PC-9 (cell line): Measurements from ENCODE around the gene SARS1.

Experiments
- EZH2 ChIP-seq: fragments of 200-600 bp; sonication (generic); IDR thresholded peaks from 2 replicates; pipeline ENCODE4 v1.8.0; 2017; ENCODE audit warnings: antibody characterized with exemption, low read depth
- TF ChIP-seq, protein P1 (sequence below): fragments of 200-600 bp; sonication (generic); conservative IDR thresholded peaks from 2 replicates; pipeline ENCODE4 v1.6.1; 2017; ENCODE audit warnings: mixed run types, antibody characterized with exemption, mild to moderate bottlenecking, moderate library complexity

- TF ChIP-seq, protein P1, sequence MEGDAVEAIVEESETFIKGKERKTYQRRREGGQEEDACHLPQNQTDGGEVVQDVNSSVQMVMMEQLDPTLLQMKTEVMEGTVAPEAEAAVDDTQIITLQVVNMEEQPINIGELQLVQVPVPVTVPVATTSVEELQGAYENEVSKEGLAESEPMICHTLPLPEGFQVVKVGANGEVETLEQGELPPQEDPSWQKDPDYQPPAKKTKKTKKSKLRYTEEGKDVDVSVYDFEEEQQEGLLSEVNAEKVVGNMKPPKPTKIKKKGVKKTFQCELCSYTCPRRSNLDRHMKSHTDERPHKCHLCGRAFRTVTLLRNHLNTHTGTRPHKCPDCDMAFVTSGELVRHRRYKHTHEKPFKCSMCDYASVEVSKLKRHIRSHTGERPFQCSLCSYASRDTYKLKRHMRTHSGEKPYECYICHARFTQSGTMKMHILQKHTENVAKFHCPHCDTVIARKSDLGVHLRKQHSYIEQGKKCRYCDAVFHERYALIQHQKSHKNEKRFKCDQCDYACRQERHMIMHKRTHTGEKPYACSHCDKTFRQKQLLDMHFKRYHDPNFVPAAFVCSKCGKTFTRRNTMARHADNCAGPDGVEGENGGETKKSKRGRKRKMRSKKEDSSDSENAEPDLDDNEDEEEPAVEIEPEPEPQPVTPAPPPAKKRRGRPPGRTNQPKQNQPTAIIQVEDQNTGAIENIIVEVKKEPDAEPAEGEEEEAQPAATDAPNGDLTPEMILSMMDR = no peak
- TF ChIP-seq EZH2 = no peak
These were observed 23.8 kb downstream of the SARS1 start for GRCh38 chr1:109237512-109237911.
